Mesenchymal stem cell (in vitro differentiated cells and primary cell): Measurements from ENCODE around the gene PIEZO1.
A peak's percentile ranks its signal among the peaks of the same experiment; 100 is the strongest.

Source experiments
- DNase-seq: peaks from one replicate; pipeline ENCODE4 v3.0.0-alpha.2; 2013
- H2AFZ ChIP-seq: one replicate; pipeline ENCODE4 v1.6.1; 2013; ENCODE audit warnings: low read depth, mild to moderate bottlenecking, control low read depth, inconsistent platforms, low read length, moderate library complexity
- H2AK5ac ChIP-seq: 2 replicates; pipeline ENCODE4 v1.6.1; 2013; ENCODE audit warnings: low read length, moderate library complexity, mild to moderate bottlenecking, inconsistent platforms; ENCODE audit not compliant: severe bottlenecking
- H2BK120ac ChIP-seq: one replicate; pipeline ENCODE4 v1.6.1; 2013; ENCODE audit warnings: low read depth, mild to moderate bottlenecking, inconsistent platforms, low read length, moderate library complexity
- H2BK12ac ChIP-seq, 2 experiments: one replicate each; pipeline ENCODE4 v1.6.1; 2013; ENCODE audit warnings: inconsistent platforms in 2 of 2, low read length in 2 of 2, mild to moderate bottlenecking in 2 of 2, moderate library complexity in 2 of 2, control low read depth in 1 of 2
- H2BK15ac ChIP-seq: one replicate; pipeline ENCODE4 v1.6.1; 2013; ENCODE audit warnings: mild to moderate bottlenecking, low read depth, inconsistent platforms; ENCODE audit not compliant: poor library complexity, severe bottlenecking
- H2BK5ac ChIP-seq: 2 replicates; pipeline ENCODE4 v1.6.1; 2013; ENCODE audit warnings: low read depth, mild to moderate bottlenecking, low read length, control low read depth, inconsistent platforms; ENCODE audit not compliant: poor library complexity, severe bottlenecking
- H3K14ac ChIP-seq, 2 experiments: one replicate each; pipeline ENCODE4 v1.6.1; 2013; ENCODE audit warnings: inconsistent platforms in 2 of 2, low read length in 2 of 2, control low read depth in 1 of 2, mild to moderate bottlenecking in 1 of 2, moderate library complexity in 1 of 2
- H3K18ac ChIP-seq, 2 experiments: one replicate each; pipeline ENCODE4 v1.6.1; 2013; ENCODE audit warnings: inconsistent platforms in 2 of 2, low read length in 2 of 2, control low read depth in 1 of 2, low read depth in 1 of 2, mild to moderate bottlenecking in 1 of 2
- H3K23ac ChIP-seq, 2 experiments: one replicate each; pipeline ENCODE4 v1.6.1; 2013; ENCODE audit warnings: inconsistent platforms in 2 of 2, low read length in 2 of 2, mild to moderate bottlenecking in 2 of 2, moderate library complexity in 2 of 2, control low read depth in 1 of 2
- H3K27ac ChIP-seq: 2 replicates; pipeline ENCODE4 v1.5.1; 2013; ENCODE audit warnings: mild to moderate bottlenecking, moderate library complexity, low read length, control low read depth, inconsistent platforms; ENCODE audit not compliant: poor library complexity, severe bottlenecking
- H3K27me3 ChIP-seq, 2 experiments: 2 replicates each; pipeline versions ENCODE4 v1.6.1 to v1.7.0; 2013; ENCODE audit warnings: low read length in 2 of 2, mild to moderate bottlenecking in 2 of 2, moderate library complexity in 2 of 2, control low read depth in 1 of 2, inconsistent platforms in 1 of 2; ENCODE audit not compliant: control insufficient read depth in 1 of 2, insufficient read depth in 1 of 2
- H3K36me3 ChIP-seq, 2 experiments: 2 replicates each; pipeline versions ENCODE4 v1.6.1 to v1.7.0; 2013; ENCODE audit warnings: low read length in 2 of 2, control low read depth in 1 of 2, inconsistent platforms in 1 of 2, low read depth in 1 of 2, mild to moderate bottlenecking in 1 of 2; ENCODE audit not compliant: insufficient read depth in 2 of 2, control insufficient read depth in 1 of 2
- H3K4ac ChIP-seq, 2 experiments: one replicate each; pipeline ENCODE4 v1.6.1; 2013; ENCODE audit warnings: inconsistent platforms in 2 of 2, low read length in 2 of 2, mild to moderate bottlenecking in 2 of 2, moderate library complexity in 2 of 2, control low read depth in 1 of 2, low read depth in 1 of 2
- H3K4me1 ChIP-seq: 2 replicates; pipeline ENCODE4 v1.6.1; 2013; ENCODE audit warnings: low read depth, low read length, control low read depth; ENCODE audit not compliant: control insufficient read depth, insufficient read depth
- H3K4me2 ChIP-seq: 2 replicates; pipeline ENCODE4 v1.6.1; 2013; ENCODE audit warnings: low read length, mild to moderate bottlenecking, inconsistent platforms; ENCODE audit not compliant: poor library complexity, severe bottlenecking
- H3K4me3 ChIP-seq, 2 experiments: 2 replicates each; pipeline versions ENCODE4 v1.5.1 to v1.7.0; 2013; ENCODE audit warnings: low read length in 2 of 2, mild to moderate bottlenecking in 2 of 2, control low read depth in 1 of 2, low read depth in 1 of 2; ENCODE audit not compliant: insufficient read depth in 1 of 2
- H3K79me1 ChIP-seq: replicated peaks from 2 replicates; pipeline ENCODE4 v1.6.1; 2013; ENCODE audit warnings: mild to moderate bottlenecking, control low read depth, low read length, inconsistent platforms; ENCODE audit not compliant: poor library complexity, severe bottlenecking
- H3K9ac ChIP-seq: 2 replicates; pipeline ENCODE4 v1.7.0; 2013; ENCODE audit warnings: mild to moderate bottlenecking, low read length, moderate library complexity
- H3K9me3 ChIP-seq: 2 replicates; pipeline ENCODE4 v1.7.0; 2013; ENCODE audit warnings: mild to moderate bottlenecking, low read length; ENCODE audit not compliant: control insufficient read depth
- H4K8ac ChIP-seq: one replicate; pipeline ENCODE4 v1.6.1; 2013; ENCODE audit warnings: inconsistent platforms, mild to moderate bottlenecking, low read length, moderate library complexity
- H4K91ac ChIP-seq: one replicate; pipeline ENCODE4 v1.6.1; 2013; ENCODE audit warnings: mild to moderate bottlenecking, low read length, inconsistent platforms
- WGBS: methylation state at CpG from one replicate; pipeline ENCODE4 v1.1.7; 2013; ENCODE audit warnings: mixed read lengths; 5-methylcytosine and 5-hydroxymethylcytosine counted together

PIEZO1 gene

GRCh38 chr16:88734361-88734728, 50.7 kb downstream of the PIEZO1 start:
- Histone ChIP-seq H3K14ac (no peak overlapping the region), H3K27me3 (no peaks in the 10 kb centered on the region), H3K4me2 (no peak overlapping the region), H2BK12ac (no peak overlapping the region), H3K4me3 (no peak overlapping the region), H2AFZ (no peak overlapping the region), H4K8ac (no peak overlapping the region), H3K18ac (no peak overlapping the region), H3K36me3 (peaks cover 64 to 92% of the 10 kb centered on the region in 2 experiments), H2AK5ac (no peak overlapping the region), H3K23ac (no peak overlapping the region), H3K27ac (no peak overlapping the region), H3K79me1 (peaks cover 2% of the 10 kb centered on the region), H4K91ac (no peak overlapping the region), H3K4me1 (peaks cover 23% of the 10 kb centered on the region), H2BK15ac (no peak overlapping the region), H3K9ac (no peak overlapping the region), H2BK5ac (no peak overlapping the region), H3K4ac (no peak overlapping the region), H3K9me3 (no peaks in the 10 kb centered on the region), H2BK120ac (no peak overlapping the region)
- WGBS: 94% methylated on average over 23 of the region's 23 CpGs
- DNase-seq: no peak

DNA sequence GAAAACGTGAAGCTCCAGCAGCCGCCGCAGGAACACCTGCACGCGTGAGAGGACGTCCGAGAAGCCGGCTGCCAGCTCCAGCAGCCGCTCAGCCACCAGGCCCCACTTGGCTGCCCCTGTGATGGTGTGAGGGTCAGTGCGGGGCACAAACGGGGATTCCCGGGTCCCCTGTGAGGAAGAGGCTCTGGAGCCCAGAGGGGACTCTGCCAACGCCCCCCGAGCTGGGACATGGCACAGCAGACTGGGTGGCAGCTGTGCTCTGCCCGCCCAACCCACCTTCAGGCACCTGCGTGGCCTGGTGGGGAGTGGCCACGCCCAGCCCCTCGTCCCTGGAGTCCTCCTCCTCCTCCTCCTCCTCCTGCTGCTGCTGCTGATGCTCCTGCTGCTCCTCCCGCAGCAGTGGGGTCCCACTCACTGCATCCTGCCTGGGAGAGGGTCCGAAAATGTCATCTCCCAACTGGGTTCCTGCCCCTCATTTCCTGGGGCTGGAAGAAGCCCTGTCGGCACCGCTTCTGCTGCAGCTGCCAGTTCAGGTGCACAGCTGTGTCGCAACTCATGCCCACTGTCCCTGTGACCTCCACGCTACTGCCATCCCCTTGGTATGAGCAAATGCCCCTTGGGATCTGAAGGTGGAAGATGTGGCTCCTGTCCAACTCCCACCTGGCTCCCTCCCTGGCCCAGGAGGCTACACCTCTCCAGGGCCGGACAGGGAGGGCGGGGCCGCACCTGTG, 51.2 kb downstream of the PIEZO1 start:
- H2BK5ac ChIP-seq: no peak overlapping the region
- 91% methylated on average over 26 of the region's 27 CpGs for WGBS
- no peak overlapping the region for H3K23ac ChIP-seq
- no peak overlapping the region for H3K9ac ChIP-seq
- no peaks in the 10 kb centered on the region for H3K9me3 ChIP-seq
- H3K18ac ChIP-seq: no peak overlapping the region
- no peak overlapping the region for H3K27ac ChIP-seq
- no peak overlapping the region for H3K4me2 ChIP-seq
- no peak overlapping the region for H3K4ac ChIP-seq
- no peak overlapping the region for H2BK120ac ChIP-seq
- H4K8ac ChIP-seq: no peak overlapping the region
- no peak overlapping the region for H2BK15ac ChIP-seq
- H2BK12ac ChIP-seq: no peak overlapping the region
- H3K14ac ChIP-seq: no peak overlapping the region
- H3K27me3 ChIP-seq: no peaks in the 10 kb centered on the region
- peaks cover 2% of the 10 kb centered on the region for H3K79me1 ChIP-seq
- H4K91ac ChIP-seq: no peak overlapping the region
- no peak overlapping the region for H3K4me3 ChIP-seq
- peaks cover 62 to 88% of the 10 kb centered on the region in 2 experiments for H3K36me3 ChIP-seq
- no peak for DNase-seq
- peaks cover 23% of the 10 kb centered on the region for H3K4me1 ChIP-seq
- H2AK5ac ChIP-seq: no peak overlapping the region
- no peak overlapping the region for H2AFZ ChIP-seq

GRCh38 chr16:88732961-88733294, 52.1 kb downstream of the PIEZO1 start:
- Histone ChIP-seq H2AFZ (no peak overlapping the region), H3K14ac (no peak overlapping the region), H4K8ac (no peak overlapping the region), H3K27ac (no peak overlapping the region), H3K4me1 (peaks cover 20% of the 10 kb centered on the region), H3K23ac (no peak overlapping the region), H2BK5ac (no peak overlapping the region), H3K79me1 (peaks cover 3% of the 10 kb centered on the region), H3K4me2 (no peak overlapping the region), H2BK15ac (no peak overlapping the region), H2BK120ac (no peak overlapping the region), H3K9ac (no peak overlapping the region), H3K4ac (no peak overlapping the region), H3K9me3 (no peaks in the 10 kb centered on the region), H2BK12ac (no peak overlapping the region), H4K91ac (no peak overlapping the region), H3K18ac (no peak overlapping the region), H3K36me3 (peaks cover 57 to 82% of the 10 kb centered on the region in 2 experiments), H3K4me3 (no peak overlapping the region), H2AK5ac (no peak overlapping the region), H3K27me3 (no peaks in the 10 kb centered on the region)
- DNase-seq: no peak
- WGBS: 88% methylated on average over 13 of the region's 13 CpGs

DNA sequence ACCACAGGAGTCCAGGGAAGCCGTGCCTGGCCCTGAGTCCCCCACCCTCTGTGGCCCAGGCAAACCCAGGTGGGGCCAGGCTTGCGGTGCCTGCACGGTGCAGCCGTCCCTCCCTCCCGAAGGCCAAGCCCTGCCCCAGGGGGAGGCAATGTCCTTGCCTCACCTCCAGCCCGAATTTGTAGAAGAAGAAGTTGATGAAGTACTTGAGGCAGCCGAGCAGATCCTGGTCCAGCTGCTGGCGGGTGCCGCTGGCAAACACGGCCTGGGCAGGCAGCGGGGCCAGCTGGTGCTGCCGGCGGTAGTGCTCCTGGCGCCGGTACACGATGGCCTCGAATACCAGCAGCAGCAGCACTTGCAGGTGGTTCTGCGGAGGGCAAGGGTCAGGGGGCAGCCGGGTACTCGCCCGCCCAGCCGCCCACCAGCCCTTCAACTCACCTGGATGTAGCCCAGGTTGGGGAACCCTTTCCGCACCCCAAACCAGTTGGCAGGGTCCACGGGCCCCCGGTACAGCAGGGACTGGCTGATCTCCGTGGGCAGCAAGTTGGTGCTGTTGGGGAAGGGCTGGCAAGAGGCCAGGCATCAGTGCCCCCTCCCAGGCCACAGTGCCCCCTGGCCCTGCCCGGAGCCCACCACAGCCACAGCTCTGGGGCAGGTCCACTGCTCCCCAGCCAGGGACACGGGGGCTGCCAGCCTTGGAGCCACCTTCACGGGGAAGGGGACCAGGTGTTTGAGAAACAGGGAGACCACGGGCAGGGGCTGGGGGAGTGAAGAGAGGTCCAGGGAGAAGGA, 52.7 kb downstream of the PIEZO1 start:
- H3K4ac ChIP-seq: no peak overlapping the region
- no peak overlapping the region for H2BK15ac ChIP-seq
- 90% methylated on average over 30 of the region's 30 CpGs for WGBS
- H2BK12ac ChIP-seq: no peak overlapping the region
- H4K8ac ChIP-seq: no peak overlapping the region
- H3K4me2 ChIP-seq: no peak overlapping the region
- H3K4me3 ChIP-seq: no peak overlapping the region
- peaks cover 60 to 82% of the 10 kb centered on the region in 2 experiments for H3K36me3 ChIP-seq
- peaks cover 20% of the 10 kb centered on the region for H3K4me1 ChIP-seq
- H3K9me3 ChIP-seq: no peaks in the 10 kb centered on the region
- H2AK5ac ChIP-seq: no peak overlapping the region
- no peak overlapping the region for H3K27ac ChIP-seq
- no peak overlapping the region for H2BK5ac ChIP-seq
- H3K9ac ChIP-seq: no peak overlapping the region
- no peaks in the 10 kb centered on the region for H3K27me3 ChIP-seq
- no peak overlapping the region for H2BK120ac ChIP-seq
- peak overlapping the region; percentile 32 for H4K91ac ChIP-seq
- H3K79me1 ChIP-seq: peaks cover 3% of the 10 kb centered on the region
- H3K14ac ChIP-seq: no peak overlapping the region
- DNase-seq: no peak
- H2AFZ ChIP-seq: no peak overlapping the region
- no peak overlapping the region for H3K23ac ChIP-seq
- H3K18ac ChIP-seq: no peak overlapping the region
